K562 (cell line): Measurements from ENCODE around the gene MBNL1. TPM values are rescaled to one million over a fixed set of nuclear protein-coding genes. Genes with fewer than 3 reads are reported as not detected.

Experiments used
- ATAC-seq: fragments of 200-7000 bp; cut with Tn5 transposase; 3 replicates; pipeline ENCODE4 v1.9.1; 2020; ENCODE audit warnings: moderate library complexity
- BruUV-seq: library from RNA; stranded (reverse); fragments of 400-500 nt; replicated peaks from 2 replicates; lab custom pipeline; 2021; lab: Mats Ljungman, UMichigan
- CTCF ChIA-PET: fragments of 300-600 bp; formaldehyde crosslinking; extraction: SDS; loops from one replicate; lab custom pipeline; 2021; ENCODE audit warnings: low intra/inter-chr PET ratio; lab: Yijun Ruan, JAX
- POLR2A ChIA-PET: fragments of 300-600, 350-650 bp; sonication (Branson Sonifier 250); formaldehyde crosslinking; extraction: SDS; loops from one replicate; lab custom pipeline; 2021; ENCODE audit warnings: antibody characterized with exemption, inconsistent platforms; lab: Yijun Ruan, JAX
- DNase-seq, 4 experiments: peaks; one replicate each; pipeline versions ENCODE4 v3.0.0 to v3.0.0-alpha.2; 2011 to 2018; ENCODE audit warnings: low spot score in 3 of 4, mixed read lengths in 3 of 4; ENCODE audit errors: extremely low read depth in 1 of 4
- FAIRE-seq: peaks from 2 replicates; lab custom pipeline; 2011; peaks lifted over from hg19 to GRCh38; lab: Jason Lieb, UNC
- H2AFZ ChIP-seq: 2 replicates; pipeline ENCODE4 v1.6.0; 2011; ENCODE audit warnings: low read depth, low read length, control low read depth, inconsistent platforms
- H3K27ac ChIP-seq: fragments of 200-600 bp; 3 replicates; pipeline ENCODE4 v1.8.0; 2011; ENCODE audit warnings: low read depth, mild to moderate bottlenecking, control low read depth, inconsistent platforms, low read length, moderate library complexity, mixed read lengths; ENCODE audit errors: extremely low read depth
- H3K27me3 ChIP-seq, 2 experiments: fragments of 300-600 bp in 1 of 2; 2 replicates in 1 of 2; 3 replicates in 1 of 2; pipeline versions ENCODE4 v1.6.0 to v1.8.0; 2011; ENCODE audit warnings: inconsistent platforms in 2 of 2, low read length in 2 of 2, mild to moderate bottlenecking in 1 of 2, mixed read lengths in 1 of 2, moderate library complexity in 1 of 2; ENCODE audit not compliant: control insufficient read depth in 2 of 2, insufficient read depth in 2 of 2
- H3K36me3 ChIP-seq: fragments of 300-600 bp; 3 replicates; pipeline ENCODE4 v1.8.0; 2011; ENCODE audit warnings: mild to moderate bottlenecking, low read length, inconsistent platforms; ENCODE audit not compliant: control insufficient read depth, insufficient read depth
- H3K4me1 ChIP-seq, 2 experiments: fragments of 200-600 bp in 1 of 2; replicated peaks in 1 of 2; 2 replicates in 1 of 2; 3 replicates in 1 of 2; pipeline versions ENCODE4 v1.5.1 to v1.8.0; 2011; ENCODE audit warnings: inconsistent platforms in 2 of 2, low read length in 2 of 2, mild to moderate bottlenecking in 1 of 2, mixed read lengths in 1 of 2, moderate library complexity in 1 of 2; ENCODE audit not compliant: control insufficient read depth in 2 of 2, insufficient read depth in 2 of 2
- H3K4me2 ChIP-seq: 2 replicates; pipeline ENCODE4 v1.6.1; 2011; ENCODE audit warnings: low read length, control low read depth, inconsistent platforms, mixed read lengths; ENCODE audit not compliant: insufficient read depth
- H3K4me3 ChIP-seq: fragments of 200-600 bp; sonication (generic), shearing (Covaris generic); 2 replicates; pipeline ENCODE4 v1.5.1; 2016; ENCODE audit warnings: control low read depth, inconsistent platforms
- H3K79me2 ChIP-seq: fragments of 200-600 bp; 3 replicates; pipeline ENCODE4 v1.8.0; 2011; ENCODE audit warnings: low read length, inconsistent platforms; ENCODE audit not compliant: control insufficient read depth, insufficient read depth
- H3K9ac ChIP-seq, 2 experiments: 2 replicates each; pipeline versions ENCODE4 v1.6.0 to v1.6.1; 2011; ENCODE audit warnings: low read depth in 2 of 2, low read length in 2 of 2, control low read depth in 1 of 2, inconsistent platforms in 1 of 2, mild to moderate bottlenecking in 1 of 2, mixed read lengths in 1 of 2; ENCODE audit not compliant: insufficient read depth in 1 of 2
- H3K9me1 ChIP-seq: one replicate; pipeline ENCODE4 v1.6.0; 2011; ENCODE audit warnings: inconsistent platforms, mild to moderate bottlenecking, low read length, moderate library complexity; ENCODE audit not compliant: control insufficient read depth, insufficient read depth
- H3K9me3 ChIP-seq: replicated peaks from 2 replicates; pipeline ENCODE4 v1.5.1; 2011; ENCODE audit warnings: low read depth, low read length, inconsistent platforms; ENCODE audit not compliant: control insufficient read depth, insufficient read depth
- H4K20me1 ChIP-seq: replicated peaks from 2 replicates; pipeline ENCODE4 v1.6.1; 2011; ENCODE audit warnings: low read length, inconsistent platforms, mixed read lengths; ENCODE audit not compliant: control insufficient read depth, insufficient read depth
- CEBPB ChIP-seq: fragments of 450-650 bp; IDR thresholded peaks from 2 replicates; pipeline ENCODE4 v1.6.1; 2016; ENCODE audit warnings: missing genetic modification characterization, missing compliant biosample characterization
- EHMT2 ChIP-seq: fragments of 450-650 bp; IDR thresholded peaks from 2 replicates; pipeline ENCODE4 v1.6.1; 2018; ENCODE audit warnings: antibody characterized with exemption
- EZH2 ChIP-seq: IDR thresholded peaks from 2 replicates; pipeline ENCODE4 v1.6.1; 2012; ENCODE audit warnings: low read depth, mild to moderate bottlenecking, inconsistent platforms, low read length, borderline replicate concordance
- HDAC3 ChIP-seq: fragments of 450-650 bp; IDR thresholded peaks from 2 replicates; pipeline ENCODE4 v1.6.1; 2018; ENCODE audit warnings: borderline replicate concordance, mild to moderate bottlenecking, moderate library complexity; ENCODE audit not compliant: partially characterized antibody
- HDAC8 ChIP-seq: fragments of 450-650 bp; IDR thresholded peaks from 2 replicates; pipeline ENCODE4 v1.6.1; 2016; ENCODE audit warnings: mild to moderate bottlenecking, missing genetic modification characterization, moderate library complexity, missing compliant biosample characterization
- MLLT1 ChIP-seq, 2 experiments: fragments of 450-650 bp; IDR thresholded peaks; 2 replicates each; pipeline ENCODE4 v1.6.1; 2016
- POLR2A ChIP-seq: fragments of 450-650 bp; conservative IDR thresholded peaks from 2 replicates; pipeline ENCODE4 v1.6.1; 2016
- SIRT6 ChIP-seq: IDR thresholded peaks from one replicate; pipeline ENCODE4 v1.6.1; 2012; ENCODE audit warnings: low read depth, mild to moderate bottlenecking, control low read depth, inconsistent platforms, low read length, moderate library complexity
- TRIM24 ChIP-seq, 2 experiments: fragments of 450-650 bp; IDR thresholded peaks; 2 replicates each; pipeline ENCODE4 v1.6.1; 2016
- WGBS: fragments of 100-300 bp; shearing (Covaris generic); methylation state at CpG from one replicate; pipeline ENCODE4 v1.1.6; 2016; ENCODE audit warnings: low coverage, mixed read lengths; ENCODE audit not compliant: insufficient coverage; ENCODE audit errors: missing lambda C conversion rate; 5-methylcytosine and 5-hydroxymethylcytosine counted together
- in situ Hi-C: fragments of 300-500 bp; cut with MboI; formaldehyde crosslinking; loops from 4 replicates; pipeline ENCODE4 v1.15.0; 2018; ENCODE audit warnings: inconsistent platforms, mixed read lengths
- intact Hi-C: fragments of 100-400 bp; cut with micrococcal nuclease; formaldehyde crosslinking; loops from 2 replicates; pipeline ENCODE4 v1.14.2; 2022
- polyA plus RNA-seq, 8 experiments: library from polyadenylated mRNA; depleted of rRNA in 4 of 8; stranded (reverse) in 5 of 8; unstranded in 3 of 8; fragments of >200 nt; fragmentation: Nextera tagmentation in 2 of 8; fragmentation: Illumina TruSeq in 1 of 8; extraction: Ambion mirVana in 2 of 8; extraction: Trizol in 1 of 8; gene quantifications; 2 replicates each; pipeline versions ENCODE4 v1.2.1 to v1.2.3, GENCODE V29; 2011 to 2014; ENCODE audit warnings: inconsistent platforms in 1 of 8, missing spikeins in 1 of 8
- total RNA-seq, 7 experiments: library from RNA; depleted of rRNA in 6 of 7; stranded (reverse); fragments of >200 nt in 6 of 7; fragmentation: Illumina TruSeq in 2 of 7; extraction: Trizol in 2 of 7; gene quantifications; 2 replicates each; pipeline versions ENCODE4 v1.2.1 to v1.2.3, GENCODE V29; 2011 to 2021; ENCODE audit warnings: low replicate concordance in 1 of 7

Gene MBNL1
- total and polyA plus RNA-seq, 9 of the 15 experiments (the other 6 are each of a cell fraction or from before 2014, with no cell fraction given), result 70.3 to 243 (median 220) TPM

- CTCF ChIA-PET, result no interaction called here
- H3K27ac ChIP-seq, result peak overlapping the region; percentile 55; the same call in 1 of the 3 replicates
Measured at GRCh38 chr3:152316318-152316717, 47.6 kb downstream of the MBNL1 start.

GRCh38 chr3:152317184-152317583, 48.5 kb downstream of the MBNL1 start:
- ATAC-seq, result no peak
- 75% methylated on average over 4 of the region's 4 CpGs for WGBS
- H4K20me1 ChIP-seq, result peaks cover 5% of the 10 kb centered on the region
- TF ChIP-seq CEBPB (peak; percentile 88), TRIM24 (IDR thresholded peaks at IDR 0.05) (0 out of 4 replicates have a peak, but pooled peaks of 1 of the 2 experiments have one; percentile 19), MLLT1 (IDR thresholded peaks at IDR 0.05) (peak in 1 of 2 experiments; percentile 53; a peak in 1 of 4 replicates), EHMT2 (no peak)

More at GRCh38 chr3:152316318-152316717, 47.6 kb downstream of the MBNL1 start:
- WGBS, result 47% methylated on average over 1 of the region's 1 CpG
- no peaks in the 10 kb centered on the region for H3K27me3 ChIP-seq
- peaks cover 5% of the 10 kb centered on the region for H4K20me1 ChIP-seq
- no peak overlapping the region for H3K4me3 ChIP-seq
- POLR2A ChIA-PET, result interaction anchor here (1.2 to 2.7 kb wide), 3 partner anchors 11 to 73 kb away, joined by 3 to 11 read pairs (median 9); no protein-coding TSS in a partner anchor
- H3K9me3 ChIP-seq, result no peaks in the 10 kb centered on the region; the same call in 1 of the 2 replicates
- no peak overlapping the region for H2AFZ ChIP-seq
- no peaks in the 10 kb centered on the region for H3K9me1 ChIP-seq
- no peak overlapping the region for H3K9ac ChIP-seq
- DNase-seq (no peak), FAIRE-seq (no peak), ATAC-seq (0 out of 3 replicates have a peak, but pooled peaks have one; percentile 2)
- in situ Hi-C loops, result no loop called here
- H3K4me2 ChIP-seq, result no peak overlapping the region
- no peak for TF ChIP-seq HDAC8 (tag)
- no peak for TF ChIP-seq SIRT6
- TF ChIP-seq EZH2, result no peak
- TF ChIP-seq POLR2A, result peak; percentile 30; the same call in 1 of the 2 replicates
- no peak for TF ChIP-seq HDAC3
- peaks cover 0 to 34% of the 10 kb centered on the region in 2 experiments; a peak in 2 of 5 replicates for H3K4me1 ChIP-seq
- peaks cover 63% of the 10 kb centered on the region; the same call in 2 of the 3 replicates for H3K36me3 ChIP-seq
- intact Hi-C loops, result loop anchor here (10.0 kb wide), 1 partner anchor 128 kb away; no protein-coding TSS in a partner anchor
- H3K79me2 ChIP-seq, result peaks cover 98% of the 10 kb centered on the region
- BruUV-seq, result no TSS peak

More at GRCh38 chr3:152317184-152317583, 48.5 kb downstream of the MBNL1 start:
- in situ Hi-C loops (no loop called here), intact Hi-C loops (loop anchor here (10.0 kb wide), 1 partner anchor 128 kb away; no protein-coding TSS in a partner anchor)
- H3K9me3 ChIP-seq, result no peaks in the 10 kb centered on the region; the same call in 1 of the 2 replicates
- no peak overlapping the region for H3K4me3 ChIP-seq
- H3K27ac ChIP-seq, result peak overlapping the region; percentile 55; the same call in 1 of the 3 replicates
- no peaks in the 10 kb centered on the region for H3K27me3 ChIP-seq
- BruUV-seq, result no TSS peak
- DNase-seq (no peak), FAIRE-seq (no peak)
- peaks cover 2 to 42% of the 10 kb centered on the region in 2 experiments; a peak in 3 of 5 replicates for H3K4me1 ChIP-seq
- H3K9me1 ChIP-seq, result no peaks in the 10 kb centered on the region
- CTCF ChIA-PET, result no interaction called here
- H3K36me3 ChIP-seq, result peaks cover 65% of the 10 kb centered on the region; the same call in 2 of the 3 replicates
- no peak overlapping the region for H3K4me2 ChIP-seq
- H3K79me2 ChIP-seq, result peaks cover 100% of the 10 kb centered on the region
- H2AFZ ChIP-seq, result no peak overlapping the region
- no peak overlapping the region for H3K9ac ChIP-seq
- POLR2A ChIA-PET, result interaction anchor here (0.7 to 2.7 kb wide), 3 partner anchors 9 to 12 kb away, joined by 3 to 9 read pairs (median 3); no protein-coding TSS in a partner anchor
